Measurements from ENCODE around the gene ABCA8. TPM values are rescaled to one million over a fixed set of nuclear protein-coding genes. Genes with fewer than 3 reads are reported as not detected.
"Not testable (repeated sequence)": the region's sequence is repeated elsewhere in the genome, so short reads cannot be mapped to it uniquely, and the experiment has no call there.

The ABCA8 gene, protein sequence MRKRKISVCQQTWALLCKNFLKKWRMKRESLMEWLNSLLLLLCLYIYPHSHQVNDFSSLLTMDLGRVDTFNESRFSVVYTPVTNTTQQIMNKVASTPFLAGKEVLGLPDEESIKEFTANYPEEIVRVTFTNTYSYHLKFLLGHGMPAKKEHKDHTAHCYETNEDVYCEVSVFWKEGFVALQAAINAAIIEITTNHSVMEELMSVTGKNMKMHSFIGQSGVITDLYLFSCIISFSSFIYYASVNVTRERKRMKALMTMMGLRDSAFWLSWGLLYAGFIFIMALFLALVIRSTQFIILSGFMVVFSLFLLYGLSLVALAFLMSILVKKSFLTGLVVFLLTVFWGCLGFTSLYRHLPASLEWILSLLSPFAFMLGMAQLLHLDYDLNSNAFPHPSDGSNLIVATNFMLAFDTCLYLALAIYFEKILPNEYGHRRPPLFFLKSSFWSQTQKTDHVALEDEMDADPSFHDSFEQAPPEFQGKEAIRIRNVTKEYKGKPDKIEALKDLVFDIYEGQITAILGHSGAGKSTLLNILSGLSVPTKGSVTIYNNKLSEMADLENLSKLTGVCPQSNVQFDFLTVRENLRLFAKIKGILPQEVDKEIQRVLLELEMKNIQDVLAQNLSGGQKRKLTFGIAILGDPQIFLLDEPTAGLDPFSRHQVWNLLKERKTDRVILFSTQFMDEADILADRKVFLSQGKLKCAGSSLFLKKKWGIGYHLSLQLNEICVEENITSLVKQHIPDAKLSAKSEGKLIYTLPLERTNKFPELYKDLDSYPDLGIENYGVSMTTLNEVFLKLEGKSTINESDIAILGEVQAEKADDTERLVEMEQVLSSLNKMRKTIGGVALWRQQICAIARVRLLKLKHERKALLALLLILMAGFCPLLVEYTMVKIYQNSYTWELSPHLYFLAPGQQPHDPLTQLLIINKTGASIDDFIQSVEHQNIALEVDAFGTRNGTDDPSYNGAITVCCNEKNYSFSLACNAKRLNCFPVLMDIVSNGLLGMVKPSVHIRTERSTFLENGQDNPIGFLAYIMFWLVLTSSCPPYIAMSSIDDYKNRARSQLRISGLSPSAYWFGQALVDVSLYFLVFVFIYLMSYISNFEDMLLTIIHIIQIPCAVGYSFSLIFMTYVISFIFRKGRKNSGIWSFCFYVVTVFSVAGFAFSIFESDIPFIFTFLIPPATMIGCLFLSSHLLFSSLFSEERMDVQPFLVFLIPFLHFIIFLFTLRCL (N-terminal part only)
- total RNA-seq (42.6 and 47.2 TPM in 2 replicates), polyA plus RNA-seq (6.4 and 9.5 TPM in 2 replicates), polyA minus RNA-seq (ENCODE audit: low replicate concordance) (1.6 and 4.8 TPM in 2 replicates)
- polyA plus RNA-seq (2012) = 4.7 and 7.2 TPM in 2 replicates

DNA sequence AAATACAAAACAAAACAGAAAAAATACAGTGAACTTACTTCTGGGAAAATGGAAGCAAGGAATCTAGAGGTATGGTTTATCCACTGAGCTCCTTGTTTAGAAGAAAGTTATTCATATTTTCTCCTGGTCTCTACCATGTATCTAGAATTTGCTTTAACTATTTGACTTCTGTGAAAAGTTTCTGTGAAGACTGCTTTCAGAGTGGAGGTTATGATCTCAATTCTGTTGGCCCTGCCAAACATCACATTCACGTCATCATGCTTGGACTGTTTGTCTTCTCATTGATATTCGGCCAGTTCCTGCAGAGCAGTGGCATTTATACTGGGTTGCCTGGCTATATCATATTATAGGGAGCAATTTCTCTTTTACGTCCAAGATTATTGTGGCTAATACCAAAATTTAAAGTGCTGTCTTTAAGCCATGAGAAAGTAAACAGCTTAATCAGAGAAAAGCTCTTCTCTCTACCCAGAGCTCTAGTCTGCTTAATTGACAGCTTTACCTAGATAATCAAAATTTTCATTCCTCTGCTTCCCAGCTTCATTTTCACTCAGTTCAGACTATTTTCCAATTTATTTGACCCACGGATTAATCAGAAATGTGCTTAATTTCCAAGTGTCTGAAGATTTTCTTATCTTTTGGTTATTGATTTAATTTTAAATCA is at the start of gene ABCA8:
ABCA8 (minus strand) TSS at position 212 of the 661 bp plus-strand sequence. CDS start 13,358 bp downstream, outside the sequence.
- Histone ChIP-seq H3K27ac (ENCODE audit: insufficient read depth, low read length) (peak within 1 kb of the TSS; percentile 6), H3K36me3 (ENCODE audit: control insufficient read depth, insufficient read depth, low read length) (no peaks in the 10 kb centered on the region), H2AFZ (ENCODE audit: low read length) (peak within 1 kb of the TSS; percentile 62), H4K20me1 (ENCODE audit: control insufficient read depth, extremely low read depth, insufficient read depth, low read length) (no peaks in the 10 kb centered on the region), H3K27me3 (ENCODE audit: control insufficient read depth, insufficient read depth, low read length) (no peaks in the 10 kb centered on the region), H3K4me1 (ENCODE audit: control insufficient read depth, extremely low read depth, insufficient read depth, low read length) (no peaks in the 10 kb centered on the region), H3K9me3 (ENCODE audit: control insufficient read depth, insufficient read depth, low read depth, low read length) (no peaks in the 10 kb centered on the region), H3K4me3 (replicated peaks in 1 of 4; ENCODE audit: control extremely low read depth in 1 of 4, insufficient read depth in 1 of 4, low read depth in 3 of 4, low read length in 4 of 4) (peak within 1 kb of the TSS in 3 of 4 experiments; percentile 28 to 78 (median 52)), H3K9ac (ENCODE audit: insufficient read depth, low read length) (no peak within 1 kb of the TSS), H3K79me2 (ENCODE audit: control insufficient read depth, insufficient read depth, low read length) (no peaks in the 10 kb centered on the region), H3K4me2 (ENCODE audit: extremely low read depth, insufficient read depth, low read length) (peak within 1 kb of the TSS; percentile 44)
- TF ChIP-seq, protein P1, sequence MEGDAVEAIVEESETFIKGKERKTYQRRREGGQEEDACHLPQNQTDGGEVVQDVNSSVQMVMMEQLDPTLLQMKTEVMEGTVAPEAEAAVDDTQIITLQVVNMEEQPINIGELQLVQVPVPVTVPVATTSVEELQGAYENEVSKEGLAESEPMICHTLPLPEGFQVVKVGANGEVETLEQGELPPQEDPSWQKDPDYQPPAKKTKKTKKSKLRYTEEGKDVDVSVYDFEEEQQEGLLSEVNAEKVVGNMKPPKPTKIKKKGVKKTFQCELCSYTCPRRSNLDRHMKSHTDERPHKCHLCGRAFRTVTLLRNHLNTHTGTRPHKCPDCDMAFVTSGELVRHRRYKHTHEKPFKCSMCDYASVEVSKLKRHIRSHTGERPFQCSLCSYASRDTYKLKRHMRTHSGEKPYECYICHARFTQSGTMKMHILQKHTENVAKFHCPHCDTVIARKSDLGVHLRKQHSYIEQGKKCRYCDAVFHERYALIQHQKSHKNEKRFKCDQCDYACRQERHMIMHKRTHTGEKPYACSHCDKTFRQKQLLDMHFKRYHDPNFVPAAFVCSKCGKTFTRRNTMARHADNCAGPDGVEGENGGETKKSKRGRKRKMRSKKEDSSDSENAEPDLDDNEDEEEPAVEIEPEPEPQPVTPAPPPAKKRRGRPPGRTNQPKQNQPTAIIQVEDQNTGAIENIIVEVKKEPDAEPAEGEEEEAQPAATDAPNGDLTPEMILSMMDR (conservative IDR thresholded peaks at IDR 0.05 in 1 of 2, IDR thresholded peaks at IDR 0.05 in 1 of 2; ENCODE audit: low read depth in 1 of 2, low read length in 2 of 2) = no peak
- no peak for TF ChIP-seq EZH2 (IDR thresholded peaks at IDR 0.05; ENCODE audit: low read length, missing control alignments)
- DNase-seq (ENCODE audit: low read depth in 2 of 2) = peak; percentile 33 to 86

DNA sequence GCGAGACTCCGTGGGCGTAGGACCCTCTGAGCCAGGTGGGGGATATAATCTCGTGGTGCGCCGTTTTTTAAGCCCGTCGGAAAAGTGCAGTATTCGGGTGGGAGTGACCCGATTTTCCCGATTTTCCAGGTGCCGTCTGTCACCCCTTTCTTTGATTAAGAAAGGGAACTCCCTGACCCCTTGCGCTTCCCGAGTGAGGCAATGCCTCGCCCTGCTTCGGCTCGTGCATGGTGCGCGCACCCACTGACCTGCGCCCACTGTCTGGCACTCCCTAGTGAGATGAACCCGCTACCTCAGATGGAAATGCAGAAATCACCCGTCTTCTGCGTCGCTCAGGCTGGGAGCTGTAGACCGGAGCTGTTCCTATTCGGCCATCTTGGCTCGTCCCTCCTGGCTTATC is 49.6 kb upstream of the ABCA8 start:
- H2AFZ ChIP-seq (ENCODE audit: low read length); H3K36me3 ChIP-seq (ENCODE audit: control insufficient read depth, insufficient read depth, low read length): not testable (repeated sequence)

DNA sequence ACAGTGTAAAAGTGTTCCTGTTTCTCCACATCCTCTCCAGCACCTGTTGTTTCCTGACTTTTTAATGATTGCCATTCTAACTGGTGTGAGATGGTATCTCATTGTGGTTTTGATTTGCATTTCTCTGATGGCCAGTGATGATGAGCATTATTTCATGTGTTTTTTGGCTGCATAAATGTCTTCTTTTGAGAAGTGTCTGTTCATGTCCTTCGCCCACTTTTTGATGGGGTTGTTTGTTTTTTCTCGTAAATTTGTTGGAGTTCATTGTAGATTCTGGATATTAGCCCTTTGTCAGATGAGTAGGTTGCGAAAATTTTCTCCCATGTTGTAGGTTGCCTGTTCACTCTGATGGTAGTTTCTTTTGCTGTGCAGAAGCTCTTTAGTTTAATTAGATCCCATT is 44.6 kb upstream of the ABCA8 start:
- DNase-seq (ENCODE audit: low read depth in 2 of 2); H2AFZ ChIP-seq (ENCODE audit: low read length); H3K79me2 ChIP-seq (ENCODE audit: control insufficient read depth, insufficient read depth, low read length); H3K27ac ChIP-seq (ENCODE audit: insufficient read depth, low read length); H3K36me3 ChIP-seq (ENCODE audit: control insufficient read depth, insufficient read depth, low read length); H3K4me1 ChIP-seq (ENCODE audit: control insufficient read depth, extremely low read depth, insufficient read depth, low read length); H4K20me1 ChIP-seq (ENCODE audit: control insufficient read depth, extremely low read depth, insufficient read depth, low read length); H3K27me3 ChIP-seq (ENCODE audit: control insufficient read depth, insufficient read depth, low read length); H3K4me2 ChIP-seq (ENCODE audit: extremely low read depth, insufficient read depth, low read length); H3K9me3 ChIP-seq (ENCODE audit: control insufficient read depth, insufficient read depth, low read depth, low read length); H3K9ac ChIP-seq (ENCODE audit: insufficient read depth, low read length); H3K4me3 ChIP-seq (replicated peaks in 1 of 4; ENCODE audit: control extremely low read depth in 1 of 4, insufficient read depth in 1 of 4, low read depth in 3 of 4, low read length in 4 of 4): not testable (repeated sequence)

More for the DNA sequence above, 49.6 kb upstream of the ABCA8 start:
- not testable (repeated sequence) for H3K4me3 ChIP-seq (replicated peaks in 1 of 4; ENCODE audit: control extremely low read depth in 1 of 4, insufficient read depth in 1 of 4, low read depth in 3 of 4, low read length in 4 of 4); H3K9me3 ChIP-seq (ENCODE audit: control insufficient read depth, insufficient read depth, low read depth, low read length); H3K4me1 ChIP-seq (ENCODE audit: control insufficient read depth, extremely low read depth, insufficient read depth, low read length); H3K9ac ChIP-seq (ENCODE audit: insufficient read depth, low read length); H4K20me1 ChIP-seq (ENCODE audit: control insufficient read depth, extremely low read depth, insufficient read depth, low read length); H3K79me2 ChIP-seq (ENCODE audit: control insufficient read depth, insufficient read depth, low read length); H3K4me2 ChIP-seq (ENCODE audit: extremely low read depth, insufficient read depth, low read length); H3K27me3 ChIP-seq (ENCODE audit: control insufficient read depth, insufficient read depth, low read length); DNase-seq (ENCODE audit: low read depth in 2 of 2); H3K27ac ChIP-seq (ENCODE audit: insufficient read depth, low read length)

Measured in fibroblast of lung (primary cell).